Measurements from ENCODE around the gene PARVA.

PARVA gene

DNA sequence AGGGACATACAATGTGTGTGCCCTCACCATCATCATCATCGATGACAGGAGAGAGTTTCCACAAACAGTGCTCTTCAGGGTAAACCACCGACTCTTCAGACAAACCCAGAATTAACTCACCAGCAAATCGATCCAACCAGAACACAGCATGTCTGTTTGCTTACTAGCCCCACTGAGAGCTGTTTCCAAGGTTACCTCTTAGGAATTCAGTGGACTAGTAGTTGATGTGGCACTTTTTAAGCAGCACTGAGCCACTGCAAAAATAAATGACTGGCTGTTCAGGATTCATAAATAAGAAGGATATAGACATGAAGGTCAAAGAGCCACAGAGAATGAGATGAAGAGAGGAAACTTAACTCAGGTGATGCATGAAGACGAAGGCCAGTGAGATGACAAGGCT lies 83.1 kb downstream of the PARVA start:
- DNase-seq: no peak

DNA sequence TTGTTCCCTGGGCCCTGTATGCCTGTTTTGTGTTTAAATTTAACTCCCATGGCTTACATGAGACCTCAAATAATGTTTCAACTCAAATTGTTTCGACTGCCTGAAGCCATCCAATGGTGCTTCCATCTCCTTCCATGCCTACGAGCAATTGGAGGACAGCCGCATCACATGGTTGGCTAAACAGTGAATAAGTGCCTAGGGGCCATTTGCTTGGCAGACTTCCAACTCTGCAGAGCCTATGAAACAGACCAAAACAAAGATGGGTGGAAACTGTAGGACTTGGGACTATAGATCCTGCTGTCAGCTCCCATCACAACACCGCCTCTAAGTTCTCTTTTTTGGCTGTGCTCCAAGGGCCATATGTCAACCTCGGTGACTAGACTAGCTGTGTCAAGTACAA lies 84.1 kb downstream of the PARVA start:
- DNase-seq: no peak

GRCh38 chr11:12464303-12464702 lies 86.9 kb downstream of the PARVA start:
- DNase-seq: no peak

DNA sequence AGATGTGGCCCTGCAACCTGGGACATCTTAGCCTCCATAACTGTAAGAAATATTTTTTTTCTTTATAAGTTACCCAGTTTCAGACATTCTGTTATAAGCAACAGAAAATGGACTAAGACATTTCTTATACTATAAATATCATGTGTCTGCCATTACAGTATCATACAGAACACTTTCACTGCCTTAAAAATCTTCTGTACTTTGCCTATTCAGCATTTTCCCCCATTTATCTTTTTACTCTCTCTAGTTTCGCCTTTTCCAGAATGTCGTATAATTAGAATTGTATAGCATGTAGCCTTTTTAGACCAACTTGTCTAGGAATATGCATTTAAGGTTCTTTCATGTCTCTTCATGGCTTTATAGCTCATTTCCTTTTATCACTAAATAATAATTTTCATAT lies 88.0 kb downstream of the PARVA start:
- DNase-seq: no peak

DNA sequence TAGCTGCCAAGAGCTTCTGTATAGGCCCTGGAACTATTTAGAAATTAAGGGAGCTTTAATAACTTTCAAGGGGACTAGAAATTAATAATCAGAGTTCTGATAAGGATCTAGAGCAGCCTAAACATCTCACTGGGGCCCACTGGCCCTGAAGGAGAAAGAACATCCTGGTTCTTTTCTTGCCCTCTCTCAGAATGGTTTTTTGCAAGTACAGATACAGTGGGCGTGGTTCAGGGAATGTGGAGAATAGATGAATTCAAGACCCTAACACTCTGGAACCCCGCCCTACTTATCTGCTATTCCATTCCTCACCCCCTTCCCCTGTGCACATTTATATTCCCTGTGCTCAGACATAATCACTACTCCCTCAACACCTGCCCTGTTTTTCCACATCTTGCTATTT lies 90.2 kb downstream of the PARVA start:
- no peak for DNase-seq

DNA sequence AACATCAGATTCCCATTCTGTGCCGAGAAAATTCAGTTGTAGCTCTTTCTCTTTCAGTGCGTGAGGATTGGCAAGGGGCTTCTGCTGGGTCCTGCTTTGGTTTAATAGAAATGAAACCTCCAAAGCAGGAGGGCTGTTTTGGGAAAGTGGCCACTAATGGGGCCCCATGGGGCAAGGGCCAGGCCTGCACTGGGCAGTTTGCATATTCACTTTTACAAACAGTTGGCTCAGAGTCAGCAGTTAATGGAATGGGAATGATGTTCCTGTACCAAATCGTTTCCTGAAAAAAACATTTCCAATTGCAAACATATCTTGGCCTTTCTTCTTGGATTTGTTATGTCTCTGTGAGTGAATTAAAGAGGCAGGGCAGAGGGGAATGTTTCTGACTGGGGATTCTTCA lies 92.1 kb downstream of the PARVA start:
- DNase-seq: no peak

- no peak for DNase-seq
These were observed 92.9 kb downstream of the PARVA start for GRCh38 chr11:12470236-12470635.

- no peak for DNase-seq
These were observed 95.1 kb downstream of the PARVA start for GRCh38 chr11:12472401-12473005.

- DNase-seq: no peak
These were observed 96.0 kb downstream of the PARVA start for GRCh38 chr11:12473381-12473780.

DNA sequence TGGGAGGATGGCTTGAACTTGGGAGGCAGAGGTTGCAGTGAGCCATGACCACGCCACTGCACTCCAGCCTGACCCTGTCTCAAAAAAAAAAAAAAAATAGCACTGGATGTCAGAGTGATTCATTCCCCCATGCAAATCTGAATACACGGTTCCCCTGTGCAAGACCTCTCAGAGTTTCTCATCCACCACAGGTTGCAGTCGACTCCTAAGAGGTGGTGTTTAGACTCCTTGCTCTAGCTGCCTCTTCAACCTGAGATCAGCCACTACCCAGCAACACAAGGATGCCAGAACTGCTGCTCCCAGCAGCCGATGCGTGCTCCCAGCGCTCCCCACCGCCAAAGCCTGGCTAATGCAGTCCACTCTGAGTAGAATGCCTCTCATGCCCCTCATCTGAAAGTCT lies 97.5 kb downstream of the PARVA start:
- no peak for DNase-seq

DNA sequence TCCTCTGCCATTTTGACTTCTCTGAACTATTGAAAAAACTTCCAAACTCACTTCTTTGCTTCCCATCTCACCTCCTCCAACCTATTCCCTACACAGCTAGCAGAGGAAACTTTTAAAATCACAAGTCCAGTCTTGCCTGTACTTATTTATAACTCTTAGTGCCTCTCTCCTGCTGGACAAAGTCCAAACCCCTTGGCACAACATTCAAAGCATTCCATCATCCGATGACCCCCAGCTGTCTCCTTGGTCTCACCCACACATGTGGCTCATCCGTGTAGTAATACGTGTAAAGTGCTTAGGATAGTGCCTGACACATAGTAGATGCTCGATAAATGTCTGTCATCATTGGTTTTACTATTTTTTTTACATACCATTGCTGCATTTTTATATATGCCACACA lies 101.4 kb downstream of the PARVA start:
- no peak for DNase-seq

- DNase-seq: no peak
These were observed 103.0 kb downstream of the PARVA start for GRCh38 chr11:12480401-12480800.

- no peak for DNase-seq
These were observed 105.5 kb downstream of the PARVA start for GRCh38 chr11:12482839-12483238.

GRCh38 chr11:12483604-12484003 lies 106.2 kb downstream of the PARVA start:
- DNase-seq: no peak

- no peak for DNase-seq
These were observed 108.0 kb downstream of the PARVA start for GRCh38 chr11:12485328-12485727.

DNA sequence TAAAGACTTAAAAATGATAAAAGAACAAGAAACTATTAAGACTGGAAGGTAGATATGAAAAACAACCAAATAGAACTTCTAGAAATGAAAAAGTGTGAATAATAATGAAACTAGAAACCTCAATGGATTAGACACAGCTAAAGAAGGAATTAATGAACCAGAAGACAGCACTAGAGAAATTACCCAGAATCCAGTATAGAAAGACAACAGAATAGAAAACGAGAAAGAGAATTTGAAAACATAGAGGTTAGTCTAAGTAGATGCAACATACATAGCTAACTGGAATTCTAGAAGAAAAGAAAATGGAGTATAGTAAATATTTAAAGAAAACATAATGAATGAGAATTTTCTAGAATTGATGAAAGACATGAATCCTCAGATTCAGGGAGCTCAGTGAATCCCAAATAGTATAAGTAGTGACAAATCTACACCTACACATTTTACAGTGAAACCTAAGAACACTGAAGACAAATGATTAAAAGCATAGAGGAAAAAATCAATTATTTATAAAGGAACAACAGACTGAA lies 111.9 kb downstream of the PARVA start:
- DNase-seq: no peak

GRCh38 chr11:12494699-12495098 lies 117.3 kb downstream of the PARVA start:
- DNase-seq: no peak

DNA sequence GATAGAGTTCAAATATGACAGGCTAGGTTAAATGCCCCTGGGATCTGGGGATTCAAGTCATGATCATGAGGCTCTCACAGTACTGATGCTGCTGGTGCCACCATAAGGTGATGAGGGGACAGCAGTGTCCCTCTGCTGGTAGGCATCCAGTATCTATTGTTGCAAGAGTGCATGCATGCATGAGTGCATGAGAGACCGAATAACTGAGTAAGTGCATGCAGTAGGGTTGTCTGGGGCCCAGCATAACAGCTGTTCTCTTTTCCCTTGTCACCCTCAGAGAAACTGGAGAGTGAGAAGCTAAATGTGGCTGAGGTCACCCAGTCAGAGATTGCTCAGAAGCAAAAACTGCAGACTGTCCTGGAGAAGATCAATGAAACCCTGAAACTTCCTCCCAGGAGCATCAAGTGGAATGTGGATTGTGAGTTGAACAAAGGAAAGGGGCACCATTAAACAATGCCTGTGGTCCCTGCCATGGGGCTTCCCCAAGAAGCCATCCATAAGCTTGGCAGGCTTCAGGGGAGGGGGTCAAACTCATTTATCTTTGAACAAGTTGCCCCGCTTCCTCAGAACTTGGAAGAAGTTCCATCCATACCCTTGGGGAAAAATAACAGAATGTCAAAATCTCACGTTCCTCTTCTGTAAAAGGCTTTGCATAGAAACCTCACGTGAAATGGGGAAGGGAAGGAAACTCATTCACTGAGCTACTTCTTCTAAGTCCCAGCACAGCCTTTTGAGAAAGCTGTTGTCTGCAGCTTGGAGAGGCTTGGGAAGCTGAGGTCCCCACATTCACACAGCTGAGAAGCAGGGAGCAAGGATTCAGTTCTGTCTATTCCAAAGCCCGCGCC lies 119.0 kb downstream of the PARVA start:
- DNase-seq: no peak

GRCh38 chr11:12497431-12497830 lies 120.1 kb downstream of the PARVA start:
- no peak for DNase-seq

- no peak for DNase-seq
These were observed 121.7 kb downstream of the PARVA start for GRCh38 chr11:12499071-12499470.

- no peak for DNase-seq
These were observed 124.7 kb downstream of the PARVA start for GRCh38 chr11:12502046-12502445.

DNA sequence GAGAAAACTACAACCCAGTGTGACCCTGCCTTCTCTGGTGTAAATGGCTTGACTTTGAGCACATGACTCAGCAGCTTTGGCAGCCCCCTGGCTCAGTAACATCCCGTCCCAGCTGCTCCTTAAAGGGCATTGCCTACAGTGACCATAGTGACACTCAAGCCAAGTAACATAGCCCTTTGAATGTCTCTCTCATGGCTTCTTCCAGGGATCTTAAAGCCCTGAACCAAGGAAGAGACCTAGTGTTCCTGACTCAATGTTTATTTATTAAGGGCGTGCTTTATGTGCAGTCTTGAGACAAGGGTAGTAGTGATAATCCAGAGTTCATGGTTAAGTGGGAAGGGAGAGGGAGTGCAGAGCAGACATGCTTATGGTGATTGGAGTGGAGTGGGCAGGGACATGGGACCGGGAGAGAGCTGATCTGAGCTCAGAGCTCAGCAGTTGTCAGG lies 125.7 kb downstream of the PARVA start:
- no peak for DNase-seq

DNA sequence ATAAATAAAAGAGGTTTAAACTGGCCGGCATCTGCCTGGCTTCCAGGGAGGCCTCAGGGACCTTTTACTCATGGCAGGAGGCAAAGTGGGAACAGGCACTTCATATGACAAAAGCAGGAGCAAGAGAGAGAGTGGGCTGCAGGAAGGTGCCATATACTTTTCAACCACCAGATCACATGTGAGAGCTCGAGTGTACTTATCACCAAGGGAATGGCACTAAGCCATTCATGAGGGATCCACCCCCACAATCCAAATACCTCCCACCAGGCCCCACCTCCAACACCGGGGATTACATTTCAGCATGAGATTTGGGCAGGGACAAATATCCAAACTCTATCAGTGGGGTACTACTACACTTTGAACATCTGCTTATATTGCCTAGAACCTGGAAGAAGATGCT lies 126.5 kb downstream of the PARVA start:
- DNase-seq: no peak

GRCh38 chr11:12505183-12505582 lies 127.8 kb downstream of the PARVA start:
- DNase-seq: no peak

Measured in stimulated activated CD4-positive, alpha-beta T cell treated with anti-CD3 and anti-CD28 coated beads, Interleukin-2, amount 100 ng/mL, for 48 hours (primary cell).